Measurements from ENCODE around the gene ETFRF1.
A peak's percentile ranks its signal among the peaks of the same experiment; 100 is the strongest.

Gene ETFRF1

DNA sequence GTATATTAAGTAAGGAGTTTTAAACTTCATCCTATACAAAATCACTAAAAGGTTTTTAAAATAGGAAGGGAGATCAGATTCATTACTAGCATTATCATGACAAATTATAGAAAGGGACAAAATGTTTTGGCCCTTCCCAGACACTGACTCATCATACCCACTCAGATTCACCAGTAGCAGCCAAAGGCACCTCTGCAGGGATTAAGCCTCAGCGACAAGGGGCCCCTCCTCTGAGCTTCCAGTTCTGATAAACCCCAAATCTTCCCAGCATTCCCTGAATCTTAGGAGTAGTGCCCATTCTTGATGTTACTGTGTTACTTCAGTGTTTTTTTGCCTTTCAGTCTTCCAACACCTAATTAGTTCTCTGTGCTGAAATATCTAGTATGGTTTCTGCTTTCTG, 41.2 kb downstream of the ETFRF1 start:
- no peak for DNase-seq

GRCh38 chr12:25236626-25237025, 41.6 kb downstream of the ETFRF1 start:
- DNase-seq = no peak

DNA sequence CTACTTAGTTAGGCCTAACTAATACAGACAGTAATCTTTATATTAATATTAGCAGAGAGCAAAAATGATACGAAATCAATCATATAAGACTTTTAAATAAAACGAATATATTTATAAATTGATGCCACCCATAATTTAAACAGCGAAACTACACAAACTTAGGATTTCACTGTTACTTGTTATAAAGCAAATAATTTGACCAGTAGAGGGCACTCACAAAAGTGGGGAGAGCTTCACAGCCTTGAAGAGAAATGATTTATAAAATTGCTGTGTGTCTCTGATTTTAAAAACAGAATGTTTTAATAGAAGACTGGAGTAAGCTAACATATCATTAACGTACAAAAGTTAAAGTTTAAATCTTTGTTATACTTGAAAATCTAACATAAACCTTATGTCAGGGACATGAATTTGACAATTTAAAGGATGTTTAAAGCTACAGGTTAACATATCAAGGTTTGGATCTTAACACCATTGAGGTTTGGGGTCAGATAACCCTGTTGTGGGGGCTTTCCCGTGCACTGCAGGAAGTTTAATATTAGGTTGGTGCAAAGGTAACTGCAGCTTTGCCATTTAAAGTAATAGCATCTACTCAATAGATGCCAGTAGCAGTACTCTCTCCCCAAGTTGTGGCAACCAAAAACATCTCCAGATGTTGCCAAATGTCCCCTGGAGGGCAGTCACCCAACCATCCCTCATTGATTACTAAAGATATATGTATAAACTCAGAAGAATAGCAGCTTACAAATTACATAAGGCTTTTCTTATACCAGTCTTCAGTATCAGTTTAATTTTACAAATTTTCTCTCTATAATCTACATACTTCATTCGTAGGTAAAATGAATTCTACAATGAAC, 46.4 kb downstream of the ETFRF1 start:
- no peak for DNase-seq

DNA sequence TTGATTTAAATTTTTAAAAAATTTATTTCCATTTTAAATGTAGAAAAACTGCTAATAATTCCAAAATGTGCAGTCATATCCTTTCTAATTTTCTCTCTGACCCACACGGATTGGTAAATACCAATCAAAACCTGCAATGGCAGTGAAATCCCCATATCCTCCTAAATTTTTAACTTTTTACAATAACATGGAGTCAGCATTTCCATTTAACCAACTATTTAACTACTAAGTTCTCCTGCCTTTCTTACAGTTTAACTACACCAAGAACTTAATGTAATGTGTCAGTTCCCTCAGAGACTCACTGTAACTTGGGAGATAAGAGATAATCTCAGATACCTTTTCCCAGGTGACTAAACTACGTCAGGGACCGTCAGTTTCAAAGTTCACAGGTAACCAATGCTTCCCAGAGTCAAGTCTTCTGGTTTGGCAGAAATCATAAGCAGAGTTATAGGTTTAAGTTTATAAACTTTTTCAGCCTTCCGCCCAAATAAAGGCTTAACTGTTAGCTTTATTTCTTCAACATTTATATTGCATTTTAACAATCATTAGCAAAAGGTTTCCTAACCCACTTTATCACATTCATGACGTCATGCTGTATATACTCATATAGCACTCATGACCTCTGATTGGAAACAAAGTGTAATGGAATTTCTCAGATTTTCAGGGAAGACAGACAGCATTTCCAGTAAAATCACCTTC, 48.1 kb downstream of the ETFRF1 start:
- no peak for DNase-seq

DNA sequence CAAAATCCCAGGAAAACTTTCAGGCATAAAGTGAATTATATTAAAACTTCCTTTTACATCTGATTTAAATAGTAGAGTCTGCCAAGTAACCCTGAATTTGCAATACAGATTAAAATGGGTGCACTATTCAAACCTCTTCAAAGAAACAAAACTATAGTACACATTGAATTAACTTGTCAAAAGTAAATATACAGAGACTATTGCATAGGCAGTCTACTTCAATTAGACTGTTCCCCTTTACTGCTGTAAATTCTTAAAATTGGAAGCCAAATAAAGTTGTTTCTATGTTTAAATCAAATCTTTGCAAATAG, 48.6 kb downstream of the ETFRF1 start:
- DNase-seq = no peak

- no peak for DNase-seq
These were observed 50.5 kb downstream of the ETFRF1 start for GRCh38 chr12:25245491-25245890.

GRCh38 chr12:25248137-25248536, 53.1 kb downstream of the ETFRF1 start:
- no peak for DNase-seq

DNA sequence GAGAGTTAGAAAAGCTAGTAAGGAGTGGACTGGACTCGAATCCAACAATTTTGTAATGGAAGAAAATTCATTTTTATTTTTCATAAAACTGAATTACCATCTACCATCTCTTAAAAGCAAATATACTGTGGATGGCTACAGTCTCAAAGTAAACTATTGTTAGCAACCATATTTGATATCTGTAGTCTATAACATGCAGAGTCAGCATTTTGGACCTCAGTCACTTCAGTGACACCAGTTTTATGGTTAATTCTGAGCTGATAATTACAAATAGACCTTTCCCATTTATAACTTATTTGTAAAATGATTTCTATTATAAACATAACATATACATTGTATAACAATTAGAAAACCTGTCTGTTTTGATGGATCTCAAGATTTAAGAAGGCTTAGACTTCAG, 53.7 kb downstream of the ETFRF1 start:
- DNase-seq = no peak

- DNase-seq = peak; percentile 47 to 58
These were observed 55.1 kb downstream of the ETFRF1 start for GRCh38 chr12:25249931-25250738.

- DNase-seq = peak; percentile 88 to 91
These were observed 56.0 kb downstream of the ETFRF1 start, which contains the start of gene KRAS for GRCh38 chr12:25250744-25251730. Gene KRAS, minus strand, starts transcription at chr12:25250929.

DNA sequence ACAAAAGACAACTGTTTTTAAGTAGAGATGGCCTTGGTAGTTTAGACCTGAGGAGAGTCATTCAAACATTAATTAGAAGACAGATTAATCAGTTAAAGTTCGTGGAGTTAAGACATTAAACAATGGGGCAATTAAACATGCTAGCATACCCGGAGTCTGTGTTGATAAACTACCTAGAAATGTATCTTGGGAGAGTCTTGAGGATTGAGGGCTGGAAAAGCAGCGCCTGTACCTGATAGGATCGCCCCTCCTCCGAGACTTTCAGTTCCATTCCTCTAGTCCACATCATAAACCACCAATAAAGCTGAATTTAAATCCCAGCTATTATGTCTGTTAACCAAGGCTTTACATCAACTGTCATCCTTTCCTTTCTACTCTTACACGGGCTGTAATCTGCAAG, 56.7 kb downstream of the ETFRF1 start:
- DNase-seq = no peak

- DNase-seq = no peak
These were observed 57.9 kb downstream of the ETFRF1 start for GRCh38 chr12:25252946-25253345.

GRCh38 chr12:25253371-25254068, 58.5 kb downstream of the ETFRF1 start:
- no peak for DNase-seq

DNA sequence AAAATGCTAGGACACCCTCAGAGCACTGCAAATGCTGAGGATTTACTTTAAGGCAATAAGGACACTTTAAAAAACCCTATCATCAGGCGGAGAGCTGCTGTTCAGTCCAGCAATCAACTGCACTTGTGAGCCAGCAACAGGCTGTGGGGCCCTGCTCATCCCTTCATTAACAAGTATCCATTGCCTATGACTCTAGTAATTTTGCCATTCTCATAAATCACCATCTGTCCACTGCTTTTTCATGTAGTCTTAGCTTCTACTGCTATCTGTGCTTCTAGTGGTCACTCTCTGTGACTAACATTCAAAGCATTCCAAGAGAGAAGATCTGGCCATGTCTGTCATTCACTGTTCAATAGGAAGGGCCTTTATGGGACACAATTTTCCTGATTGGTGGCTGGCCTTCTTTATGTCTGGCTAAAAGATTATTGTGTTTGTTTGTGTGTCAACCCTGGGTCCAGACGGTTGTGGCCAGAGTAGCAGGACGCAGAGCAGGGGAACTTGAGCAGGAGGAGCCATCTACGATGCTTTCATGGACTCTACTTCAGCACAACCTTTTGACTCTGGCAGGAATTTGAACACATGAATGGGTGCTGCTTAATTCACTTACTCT, 59.3 kb downstream of the ETFRF1 start:
- DNase-seq = no peak
